ENCODE measurements around the gene CTDSPL. TPM values are rescaled to one million over a fixed set of nuclear protein-coding genes. Genes with fewer than 3 reads are reported as not detected.
"Not testable (repeated sequence)": the region's sequence is repeated elsewhere in the genome, so short reads cannot be mapped to it uniquely, and the experiment has no call there.

The CTDSPL gene
- total RNA-seq, 1 donor from 2014 or later: 56.3 TPM

- H3K27me3 ChIP-seq (ENCODE audit: low read depth): no peaks in the 10 kb centered on the region
- intact Hi-C loops (cut with micrococcal nuclease): no loop called here
- TF ChIP-seq CTCF (IDR thresholded peaks at IDR 0.05; ENCODE audit: borderline replicate concordance): no peak
- peak within 1 kb of the TSS; percentile 85 for H3K4me3 ChIP-seq
- peak within 1 kb of the TSS; percentile 88 for H3K27ac ChIP-seq (replicated peaks)
- H3K9me3 ChIP-seq (replicated peaks): no peaks in the 10 kb centered on the region
- peak; percentile 84 for DNase-seq
- H3K36me3 ChIP-seq: no peaks in the 10 kb centered on the region
- peaks cover 41% of the 10 kb centered on the region for H3K4me1 ChIP-seq
Observed at GRCh38 chr3:38029400-38030125, 167.9 kb downstream of the CTDSPL start, which contains the start of gene PLCD1. PLCD1 (minus strand) TSS chr3:38029642; CDS start chr3:38029539, 103 bp downstream.

- Histone ChIP-seq H3K4me3 (peak overlapping the region; percentile 85), H3K36me3 (no peaks in the 10 kb centered on the region), H3K27me3 (ENCODE audit: low read depth) (no peaks in the 10 kb centered on the region), H3K4me1 (peaks cover 37% of the 10 kb centered on the region), H3K9me3 (replicated peaks) (no peaks in the 10 kb centered on the region), H3K27ac (replicated peaks) (peak overlapping the region; percentile 88)
- intact Hi-C loops (cut with micrococcal nuclease): no loop called here
- no peak for TF ChIP-seq CTCF (IDR thresholded peaks at IDR 0.05; ENCODE audit: borderline replicate concordance)
- DNase-seq: no peak
Observed at GRCh38 chr3:38030126-38031021, 168.7 kb downstream of the CTDSPL start.

GRCh38 chr3:38031022-38031994, 169.6 kb downstream of the CTDSPL start:
- Histone ChIP-seq H3K27ac (replicated peaks) (peak overlapping the region; percentile 88), H3K9me3 (replicated peaks) (no peaks in the 10 kb centered on the region), H3K4me1 (peaks cover 30% of the 10 kb centered on the region), H3K36me3 (no peaks in the 10 kb centered on the region), H3K4me3 (no peak overlapping the region), H3K27me3 (ENCODE audit: low read depth) (peaks cover 2% of the 10 kb centered on the region)
- intact Hi-C loops (cut with micrococcal nuclease): no loop called here
- DNase-seq: no peak
- no peak for TF ChIP-seq CTCF (IDR thresholded peaks at IDR 0.05; ENCODE audit: borderline replicate concordance)

GRCh38 chr3:38032328-38032865, 170.7 kb downstream of the CTDSPL start:
- intact Hi-C loops (cut with micrococcal nuclease): no loop called here
- H3K36me3 ChIP-seq: no peaks in the 10 kb centered on the region
- no peak overlapping the region for H3K4me3 ChIP-seq
- DNase-seq: no peak
- H3K9me3 ChIP-seq (replicated peaks): no peaks in the 10 kb centered on the region
- TF ChIP-seq CTCF (IDR thresholded peaks at IDR 0.05; ENCODE audit: borderline replicate concordance): no peak
- H3K4me1 ChIP-seq: peaks cover 30% of the 10 kb centered on the region
- peaks cover 4% of the 10 kb centered on the region for H3K27me3 ChIP-seq (ENCODE audit: low read depth)
- H3K27ac ChIP-seq (replicated peaks): no peak overlapping the region

GRCh38 chr3:38033586-38033985, 171.9 kb downstream of the CTDSPL start:
- intact Hi-C loops (cut with micrococcal nuclease); DNase-seq; H3K4me3 ChIP-seq; H3K36me3 ChIP-seq; H3K9me3 ChIP-seq (replicated peaks); H3K27me3 ChIP-seq (ENCODE audit: low read depth); H3K27ac ChIP-seq (replicated peaks): not testable (repeated sequence)
- H3K4me1 ChIP-seq: peaks cover 25% of the 10 kb centered on the region

Small RNA genes within 50 kb of the gene (microRNA-seq; reads per million reads assigned to microRNA genes)
- gene MIR26A1: 27.8 reads per million, percentile 42 among the genes with 10 or more reads in this experiment

Other genes starting within 250 kb of the CTDSPL start
- 3.6 TPM for gene VILL, start 128.9 kb downstream of the CTDSPL start, total RNA-seq
- 10.3 TPM for gene PLCD1, start 167.8 kb downstream of the CTDSPL start, total RNA-seq
- gene DLEC1, start 177.3 kb downstream of the CTDSPL start, total RNA-seq: 0.08 TPM

Measured in left ventricle myocardium inferior (tissue), 1 donor.